NT2/D1 (cell line): ENCODE measurements around the gene MCM7.

Source experiments
- SUZ12 ChIP-seq: IDR thresholded peaks from 2 replicates; pipeline ENCODE4 v1.6.1; 2011; ENCODE audit not compliant: insufficient read length, insufficient read depth; ENCODE audit errors: extremely low read depth
- YY1 ChIP-seq: IDR thresholded peaks from 2 replicates; pipeline ENCODE4 v1.6.1; 2011; ENCODE audit not compliant: insufficient read length, insufficient read depth
- ZNF274 ChIP-seq: IDR thresholded peaks from 2 replicates; pipeline ENCODE4 v1.6.1; 2011; ENCODE audit warnings: mild to moderate bottlenecking, low read depth, low read length

- TF ChIP-seq ZNF274: no peak
- TF ChIP-seq YY1: no peak
- TF ChIP-seq SUZ12: no peak
Observed at GRCh38 chr7:100122067-100122466, 20.9 kb upstream of the MCM7 start.
